GM06990 (cell line): ENCODE results near the gene FOXG1.

Source experiments
- DNase-seq: peaks from one replicate; pipeline ENCODE4 v3.0.0-alpha.2; 2011; ENCODE audit not compliant: insufficient read length; ENCODE audit errors: extremely low read depth
- H3K27me3 ChIP-seq: replicated peaks from 2 replicates; pipeline ENCODE4 v1.6.0; 2011; ENCODE audit warnings: low read length; ENCODE audit not compliant: control insufficient read depth, insufficient read depth
- H3K36me3 ChIP-seq: 2 replicates; pipeline ENCODE4 v1.5.1; 2011; ENCODE audit warnings: low read length; ENCODE audit not compliant: control insufficient read depth, insufficient read depth
- H3K4me3 ChIP-seq: replicated peaks from 2 replicates; pipeline ENCODE4 v1.5.1; 2011; ENCODE audit warnings: low read depth, mild to moderate bottlenecking, control low read depth, low read length
- TF ChIP-seq, protein P1 (sequence below): IDR thresholded peaks from 2 replicates; pipeline ENCODE4 v1.5.1; 2011; ENCODE audit warnings: low read length, control low read depth, mild to moderate bottlenecking, inconsistent platforms; ENCODE audit not compliant: insufficient read depth, poor library complexity, severe bottlenecking

The FOXG1 gene

DNA sequence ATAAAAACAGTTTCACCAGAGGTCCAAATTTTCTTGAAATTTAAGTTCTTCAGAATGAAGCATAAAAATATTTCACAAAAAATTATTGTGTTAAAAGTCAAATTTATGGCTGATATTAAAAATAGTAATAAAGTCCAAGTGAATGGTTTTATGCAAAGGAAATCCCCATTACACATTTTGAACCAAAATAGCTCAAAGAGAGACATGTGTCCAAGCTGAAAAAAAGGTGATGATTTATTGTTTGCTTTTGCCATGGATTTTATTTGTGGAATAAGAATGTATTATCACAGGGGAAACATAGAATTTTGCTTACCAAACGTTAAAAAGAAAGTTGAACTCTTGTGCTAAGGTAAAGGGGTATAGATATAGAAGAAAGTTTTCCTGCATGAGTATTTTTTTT, 4.6 kb downstream of the FOXG1 start:
- no peak overlapping the region for H3K4me3 ChIP-seq
- DNase-seq, result no peak
- no peaks in the 10 kb centered on the region for H3K27me3 ChIP-seq
- H3K36me3 ChIP-seq, result no peaks in the 10 kb centered on the region
- TF ChIP-seq, protein P1, sequence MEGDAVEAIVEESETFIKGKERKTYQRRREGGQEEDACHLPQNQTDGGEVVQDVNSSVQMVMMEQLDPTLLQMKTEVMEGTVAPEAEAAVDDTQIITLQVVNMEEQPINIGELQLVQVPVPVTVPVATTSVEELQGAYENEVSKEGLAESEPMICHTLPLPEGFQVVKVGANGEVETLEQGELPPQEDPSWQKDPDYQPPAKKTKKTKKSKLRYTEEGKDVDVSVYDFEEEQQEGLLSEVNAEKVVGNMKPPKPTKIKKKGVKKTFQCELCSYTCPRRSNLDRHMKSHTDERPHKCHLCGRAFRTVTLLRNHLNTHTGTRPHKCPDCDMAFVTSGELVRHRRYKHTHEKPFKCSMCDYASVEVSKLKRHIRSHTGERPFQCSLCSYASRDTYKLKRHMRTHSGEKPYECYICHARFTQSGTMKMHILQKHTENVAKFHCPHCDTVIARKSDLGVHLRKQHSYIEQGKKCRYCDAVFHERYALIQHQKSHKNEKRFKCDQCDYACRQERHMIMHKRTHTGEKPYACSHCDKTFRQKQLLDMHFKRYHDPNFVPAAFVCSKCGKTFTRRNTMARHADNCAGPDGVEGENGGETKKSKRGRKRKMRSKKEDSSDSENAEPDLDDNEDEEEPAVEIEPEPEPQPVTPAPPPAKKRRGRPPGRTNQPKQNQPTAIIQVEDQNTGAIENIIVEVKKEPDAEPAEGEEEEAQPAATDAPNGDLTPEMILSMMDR, result no peak

DNA sequence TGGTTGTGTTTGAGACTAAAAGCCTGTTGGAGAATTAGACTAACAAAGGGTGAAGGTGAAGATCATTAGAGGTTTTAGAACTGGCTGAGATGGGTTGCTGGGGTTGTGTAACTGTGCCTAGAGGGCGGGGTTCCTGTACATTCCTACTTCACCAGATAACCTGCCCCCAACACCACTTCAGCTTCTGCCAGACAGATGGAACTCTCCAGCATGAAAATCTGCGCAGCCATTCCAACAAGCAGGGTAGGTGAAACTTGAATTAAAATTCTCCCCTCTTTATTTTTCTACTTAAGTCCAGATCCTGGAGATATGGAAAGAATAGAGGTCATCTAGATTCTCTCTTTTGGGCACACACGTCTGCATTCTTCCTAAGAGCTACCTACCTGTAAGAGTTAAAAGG, 6.0 kb downstream of the FOXG1 start:
- DNase-seq, result no peak

DNA sequence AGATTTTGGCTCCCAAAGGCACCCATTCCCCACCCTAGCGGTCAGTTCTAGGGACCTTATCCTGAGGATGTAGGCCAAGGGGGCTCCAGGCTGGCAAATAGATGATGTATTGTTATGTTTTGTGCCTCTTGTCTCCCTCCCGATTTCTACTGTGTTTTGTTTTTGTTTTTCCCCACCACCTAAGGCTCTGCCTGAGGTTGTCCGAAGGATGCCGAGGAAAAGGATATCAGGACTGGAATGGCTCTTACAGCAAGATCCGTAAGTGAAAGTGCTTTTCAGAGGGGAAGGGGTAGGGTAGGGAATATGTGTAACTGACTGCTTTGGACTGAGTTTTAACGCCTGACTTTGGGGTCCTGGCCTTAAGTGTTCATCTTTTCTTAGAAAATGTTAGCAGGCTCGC, 6.6 kb downstream of the FOXG1 start:
- TF ChIP-seq, protein P1, result no peak
- DNase-seq, result no peak
- H3K36me3 ChIP-seq, result no peaks in the 10 kb centered on the region
- no peak overlapping the region for H3K4me3 ChIP-seq
- no peaks in the 10 kb centered on the region for H3K27me3 ChIP-seq

More for the DNA sequence above, 6.0 kb downstream of the FOXG1 start:
- TF ChIP-seq, protein P1, result no peak
- no peaks in the 10 kb centered on the region for H3K27me3 ChIP-seq
- no peak overlapping the region for H3K4me3 ChIP-seq
- H3K36me3 ChIP-seq, result no peaks in the 10 kb centered on the region

DNA sequence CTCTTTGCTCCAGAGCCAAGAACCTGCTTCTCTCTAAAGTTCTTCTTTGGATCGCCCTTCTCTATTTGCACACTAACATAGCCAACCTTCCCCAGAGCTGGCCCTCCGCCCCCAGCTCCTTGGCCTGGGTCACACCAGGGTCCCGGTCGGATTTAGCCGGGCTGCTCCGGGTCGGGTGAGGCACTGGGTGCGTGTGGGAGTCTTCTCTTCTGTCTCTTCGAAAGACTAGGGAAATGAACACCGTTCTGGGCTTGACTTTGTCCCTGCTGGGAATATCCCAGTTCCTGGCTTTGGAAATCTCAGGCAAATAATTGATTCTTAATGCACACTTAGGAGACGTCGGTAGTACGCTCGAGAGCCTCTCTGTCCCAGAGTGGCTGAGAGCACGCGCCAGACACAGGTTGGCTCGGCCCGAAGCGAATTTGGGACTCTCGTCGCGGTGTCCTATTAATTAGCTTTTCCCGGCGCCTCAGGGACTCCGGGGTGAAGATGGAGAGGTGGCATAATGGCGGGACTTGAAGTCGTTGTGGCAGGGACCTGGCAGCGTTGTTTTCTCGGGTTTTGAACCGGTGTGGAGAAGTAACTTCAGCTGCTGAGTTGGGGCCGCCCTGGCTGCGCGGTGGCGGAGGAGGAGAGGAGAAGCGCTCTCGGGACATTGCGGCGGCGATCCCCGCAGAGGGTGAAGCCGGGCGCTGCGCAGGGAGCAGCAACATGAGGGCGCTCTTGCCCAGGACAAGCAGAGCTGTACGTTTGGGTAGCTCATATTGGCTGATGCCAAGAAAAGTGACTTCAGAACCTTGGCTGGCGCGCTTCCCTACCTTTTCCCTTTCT, 7.5 kb downstream of the FOXG1 start:
- Histone ChIP-seq H3K4me3 (no peak overlapping the region), H3K36me3 (no peaks in the 10 kb centered on the region), H3K27me3 (no peaks in the 10 kb centered on the region)
- TF ChIP-seq, protein P1, result peak; percentile 19
- peak; percentile 69 for DNase-seq

DNA sequence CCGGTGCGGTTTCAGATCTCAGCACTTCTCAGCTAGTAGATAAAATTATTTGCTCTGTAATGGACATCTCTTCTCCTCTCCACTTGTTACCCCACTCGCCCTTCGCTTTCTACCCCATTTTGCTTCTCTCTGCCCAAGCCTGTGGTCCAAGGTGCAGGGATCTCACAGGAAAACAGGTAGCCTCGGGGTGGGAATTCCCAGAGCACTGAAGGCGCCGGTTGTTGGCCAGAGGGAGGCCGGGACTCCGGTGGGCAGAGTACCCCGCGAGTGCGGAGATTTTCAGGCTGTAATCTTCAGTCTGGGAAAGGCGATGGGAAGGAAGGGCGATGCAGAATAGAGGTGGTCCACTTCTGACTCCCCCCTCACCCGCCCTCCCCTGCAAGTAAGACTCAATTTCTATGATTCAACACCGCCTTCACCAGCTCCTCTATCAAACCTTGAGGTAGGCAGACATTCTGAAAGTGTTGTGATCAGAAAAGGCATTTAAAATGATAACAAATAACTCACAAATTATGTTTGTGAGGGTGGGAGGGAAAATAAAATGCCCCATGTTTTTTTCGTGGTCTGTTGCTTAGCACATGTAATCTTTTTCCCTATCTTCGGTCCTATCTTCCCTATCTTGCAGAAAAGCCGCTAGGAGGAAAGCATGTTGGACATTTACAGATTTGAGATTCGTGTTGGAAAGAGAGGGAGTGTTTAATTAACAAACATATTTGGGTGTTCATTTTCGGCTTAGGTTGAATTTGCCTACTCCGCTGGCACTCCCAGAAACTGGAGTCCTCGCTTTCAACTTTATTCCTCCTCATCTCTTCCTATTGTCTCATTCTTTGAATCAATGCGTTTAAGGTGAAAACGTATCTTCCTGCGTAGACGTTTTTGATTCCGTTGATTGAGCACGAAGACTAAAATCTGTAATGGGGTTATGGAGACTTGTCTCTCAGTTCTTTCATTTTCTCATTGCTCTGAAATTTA, 8.5 kb downstream of the FOXG1 start:
- H3K4me3 ChIP-seq, result no peak overlapping the region; the same call in 1 of the 2 replicates
- H3K36me3 ChIP-seq, result no peaks in the 10 kb centered on the region
- no peaks in the 10 kb centered on the region for H3K27me3 ChIP-seq
- TF ChIP-seq, protein P1, result no peak
- DNase-seq, result no peak
